Loucy (cell line): ENCODE results near the gene CUBN.

Experiments
- H2AFZ ChIP-seq: fragments of 200-600 bp; sonication (generic); 2 replicates; pipeline ENCODE4 v1.6.0; 2016; ENCODE audit warnings: antibody characterized with exemption, mild to moderate bottlenecking, low read length, moderate library complexity
- H3F3A ChIP-seq: fragments of 200-600 bp; 2 replicates; pipeline ENCODE4 v1.6.0; 2016; ENCODE audit warnings: antibody characterized with exemption, low read depth, mild to moderate bottlenecking
- H3K27me3 ChIP-seq: fragments of 200-600 bp; sonication (generic); 2 replicates; pipeline ENCODE4 v1.6.1; 2014; ENCODE audit warnings: low read length, mild to moderate bottlenecking; ENCODE audit not compliant: insufficient read depth, poor library complexity, severe bottlenecking
- H3K36me3 ChIP-seq: fragments of 200-600 bp; sonication (generic); 2 replicates; pipeline ENCODE4 v1.6.1; 2016; ENCODE audit warnings: low read length; ENCODE audit not compliant: insufficient read depth
- H3K4me1 ChIP-seq: fragments of 200-600 bp; sonication (generic); 2 replicates; pipeline ENCODE4 v1.5.1; 2014; ENCODE audit warnings: low read length, mild to moderate bottlenecking; ENCODE audit not compliant: insufficient read depth, poor library complexity, severe bottlenecking
- H3K4me2 ChIP-seq: fragments of 200-600 bp; sonication (generic); 2 replicates; pipeline ENCODE4 v1.6.0; 2014; ENCODE audit warnings: antibody characterized with exemption, low read length, low read depth, mild to moderate bottlenecking; ENCODE audit not compliant: poor library complexity, severe bottlenecking
- H3K4me3 ChIP-seq: fragments of 200-600 bp; sonication (generic); 2 replicates; pipeline ENCODE4 v1.5.1; 2014; ENCODE audit warnings: low read length, mild to moderate bottlenecking, mixed read lengths; ENCODE audit not compliant: poor library complexity, severe bottlenecking
- H3K79me2 ChIP-seq: fragments of 200-600 bp; sonication (generic); 2 replicates; pipeline ENCODE4 v1.6.1; 2014; ENCODE audit warnings: low read length; ENCODE audit not compliant: insufficient read depth
- H3K9ac ChIP-seq: fragments of 200-600 bp; sonication (generic); 2 replicates; pipeline ENCODE4 v1.6.0; 2014; ENCODE audit warnings: mild to moderate bottlenecking, low read depth, low read length, moderate library complexity; ENCODE audit not compliant: poor library complexity, severe bottlenecking
- H3K9me2 ChIP-seq: fragments of 200-600 bp; sonication (generic); replicated peaks from 2 replicates; pipeline ENCODE4 v1.6.1; 2016; ENCODE audit warnings: low read depth, low read length, mixed read lengths
- H3K9me3 ChIP-seq: fragments of 200-600 bp; sonication (generic); 2 replicates; pipeline ENCODE4 v1.6.1; 2014; ENCODE audit warnings: mild to moderate bottlenecking, antibody characterized with exemption, low read length, low read depth; ENCODE audit not compliant: insufficient read depth
- H4K20me1 ChIP-seq: fragments of 200-600 bp; sonication (generic); 2 replicates; pipeline ENCODE4 v1.6.0; 2014; ENCODE audit warnings: antibody characterized with exemption, low read length, mild to moderate bottlenecking; ENCODE audit not compliant: insufficient read depth, poor library complexity, severe bottlenecking
- EZH2phosphoT487 ChIP-seq: fragments of 200-600 bp; IDR thresholded peaks from 2 replicates; pipeline ENCODE4 v1.6.1; 2018; ENCODE audit warnings: antibody characterized with exemption, mild to moderate bottlenecking, moderate library complexity, borderline replicate concordance
- TF ChIP-seq, protein P1 (sequence below): fragments of 200-600 bp; sonication (generic); conservative IDR thresholded peaks from 2 replicates; pipeline ENCODE4 v1.5.1; 2014; ENCODE audit warnings: mild to moderate bottlenecking, antibody characterized with exemption, low read length

Gene CUBN

DNA sequence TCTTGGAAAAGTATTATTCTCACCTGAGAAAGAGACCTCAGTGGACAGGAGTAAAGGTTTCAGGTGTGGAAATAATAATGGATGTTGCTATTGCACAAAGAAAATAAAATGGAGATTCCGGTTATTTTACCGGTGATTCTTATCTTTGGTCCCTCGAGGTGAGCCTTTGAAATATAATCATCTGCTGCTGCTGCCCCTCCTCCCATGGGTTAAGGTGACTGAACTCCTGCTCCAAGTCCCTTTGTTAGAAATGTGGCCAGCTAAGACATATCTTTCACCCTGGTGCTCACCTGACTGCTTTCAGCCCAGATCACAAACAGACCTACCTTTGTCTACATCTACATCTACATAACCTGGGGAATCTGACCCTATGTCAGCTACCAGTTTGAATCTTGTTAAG is 5.7 kb downstream of the CUBN start:
- Histone ChIP-seq H4K20me1 (no peaks in the 10 kb centered on the region), H3K79me2 (no peaks in the 10 kb centered on the region), H3K4me1 (peaks cover 17% of the 10 kb centered on the region), H3K4me3 (no peak overlapping the region), H2AFZ (no peak overlapping the region), H3F3A (no peaks in the 10 kb centered on the region), H3K9me2 (no peaks in the 10 kb centered on the region), H3K9ac (no peak overlapping the region), H3K9me3 (no peaks in the 10 kb centered on the region), H3K4me2 (no peak overlapping the region), H3K27me3 (no peaks in the 10 kb centered on the region), H3K36me3 (no peaks in the 10 kb centered on the region)
- TF ChIP-seq EZH2phosphoT487: no peak

DNA sequence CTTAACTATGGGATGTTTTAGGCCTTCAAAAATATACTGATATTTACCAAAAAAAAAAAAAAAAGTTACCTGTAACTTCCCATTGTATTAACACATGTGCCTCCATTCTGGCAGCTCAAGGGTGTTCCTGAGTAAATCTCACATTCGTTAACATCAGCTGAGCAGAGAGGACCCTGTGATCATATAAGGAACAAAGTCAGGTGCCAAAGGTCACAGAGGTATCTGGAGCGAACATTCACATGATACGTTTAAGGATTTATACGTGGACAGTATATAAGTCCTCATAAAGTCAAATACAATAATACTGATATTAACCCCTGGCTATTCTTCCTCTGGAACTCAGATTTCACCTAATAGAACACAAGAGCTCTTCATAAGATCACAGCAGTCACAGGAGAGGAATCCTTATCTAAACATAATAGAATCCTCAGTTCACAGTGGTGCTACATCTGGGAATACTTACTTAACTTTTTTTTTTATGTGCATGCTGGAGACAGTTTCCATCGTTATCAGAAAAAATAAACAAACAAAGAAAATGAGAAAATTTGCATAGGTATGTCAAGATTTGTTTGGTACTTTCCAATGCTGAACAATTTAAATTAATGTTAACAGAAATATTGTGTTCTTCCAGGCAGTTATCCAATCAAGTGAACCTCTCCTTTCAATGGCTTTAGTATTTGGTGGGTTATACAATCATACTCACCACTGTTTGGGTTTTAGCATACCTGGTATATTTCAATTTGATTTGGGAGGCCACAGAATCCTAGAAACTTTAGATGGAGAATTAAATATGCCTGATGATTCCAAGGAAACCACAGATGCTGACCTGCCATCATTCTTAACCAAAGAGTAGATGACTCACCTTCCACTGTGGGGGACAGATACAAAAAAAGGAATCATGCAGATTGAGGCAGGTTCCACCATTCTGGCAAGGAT is 6.6 kb downstream of the CUBN start:
- Histone ChIP-seq H3K4me3 (no peak overlapping the region), H3K9ac (no peak overlapping the region), H3K36me3 (no peaks in the 10 kb centered on the region), H3K4me2 (no peak overlapping the region), H3F3A (no peaks in the 10 kb centered on the region), H2AFZ (no peak overlapping the region), H3K79me2 (no peaks in the 10 kb centered on the region), H3K9me3 (no peaks in the 10 kb centered on the region), H3K4me1 (peaks cover 17% of the 10 kb centered on the region), H4K20me1 (no peaks in the 10 kb centered on the region), H3K9me2 (no peaks in the 10 kb centered on the region), H3K27me3 (no peaks in the 10 kb centered on the region)
- TF ChIP-seq, protein P1, sequence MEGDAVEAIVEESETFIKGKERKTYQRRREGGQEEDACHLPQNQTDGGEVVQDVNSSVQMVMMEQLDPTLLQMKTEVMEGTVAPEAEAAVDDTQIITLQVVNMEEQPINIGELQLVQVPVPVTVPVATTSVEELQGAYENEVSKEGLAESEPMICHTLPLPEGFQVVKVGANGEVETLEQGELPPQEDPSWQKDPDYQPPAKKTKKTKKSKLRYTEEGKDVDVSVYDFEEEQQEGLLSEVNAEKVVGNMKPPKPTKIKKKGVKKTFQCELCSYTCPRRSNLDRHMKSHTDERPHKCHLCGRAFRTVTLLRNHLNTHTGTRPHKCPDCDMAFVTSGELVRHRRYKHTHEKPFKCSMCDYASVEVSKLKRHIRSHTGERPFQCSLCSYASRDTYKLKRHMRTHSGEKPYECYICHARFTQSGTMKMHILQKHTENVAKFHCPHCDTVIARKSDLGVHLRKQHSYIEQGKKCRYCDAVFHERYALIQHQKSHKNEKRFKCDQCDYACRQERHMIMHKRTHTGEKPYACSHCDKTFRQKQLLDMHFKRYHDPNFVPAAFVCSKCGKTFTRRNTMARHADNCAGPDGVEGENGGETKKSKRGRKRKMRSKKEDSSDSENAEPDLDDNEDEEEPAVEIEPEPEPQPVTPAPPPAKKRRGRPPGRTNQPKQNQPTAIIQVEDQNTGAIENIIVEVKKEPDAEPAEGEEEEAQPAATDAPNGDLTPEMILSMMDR: no peak
- TF ChIP-seq EZH2phosphoT487: no peak

DNA sequence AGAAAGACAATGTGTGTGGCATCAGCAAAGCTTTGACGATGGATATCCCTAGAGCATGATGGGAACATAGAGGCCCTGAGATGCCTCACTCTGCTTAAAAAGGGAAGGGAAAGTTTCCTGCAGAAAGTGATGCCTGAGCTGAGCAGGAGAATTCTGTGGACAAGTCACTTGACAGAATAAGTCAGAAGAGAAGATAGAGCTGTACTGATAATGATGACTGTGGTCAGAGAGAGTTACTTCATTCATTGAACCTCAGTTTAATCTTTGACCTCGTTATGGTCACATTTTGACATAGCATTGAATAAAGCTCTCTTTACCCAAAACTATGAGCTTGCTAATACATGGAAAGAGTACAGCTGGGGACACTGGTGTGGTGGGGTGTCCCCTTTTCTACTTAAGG is 7.6 kb downstream of the CUBN start:
- Histone ChIP-seq H3K4me1 (peaks cover 10% of the 10 kb centered on the region), H3K4me2 (no peak overlapping the region), H3K36me3 (no peaks in the 10 kb centered on the region), H3F3A (no peaks in the 10 kb centered on the region), H4K20me1 (no peaks in the 10 kb centered on the region), H3K9ac (no peak overlapping the region), H3K9me2 (no peaks in the 10 kb centered on the region), H3K9me3 (no peaks in the 10 kb centered on the region), H3K4me3 (no peak overlapping the region), H3K27me3 (no peaks in the 10 kb centered on the region), H2AFZ (no peak overlapping the region), H3K79me2 (no peaks in the 10 kb centered on the region)
- TF ChIP-seq, protein P1: no peak
- TF ChIP-seq EZH2phosphoT487: no peak

DNA sequence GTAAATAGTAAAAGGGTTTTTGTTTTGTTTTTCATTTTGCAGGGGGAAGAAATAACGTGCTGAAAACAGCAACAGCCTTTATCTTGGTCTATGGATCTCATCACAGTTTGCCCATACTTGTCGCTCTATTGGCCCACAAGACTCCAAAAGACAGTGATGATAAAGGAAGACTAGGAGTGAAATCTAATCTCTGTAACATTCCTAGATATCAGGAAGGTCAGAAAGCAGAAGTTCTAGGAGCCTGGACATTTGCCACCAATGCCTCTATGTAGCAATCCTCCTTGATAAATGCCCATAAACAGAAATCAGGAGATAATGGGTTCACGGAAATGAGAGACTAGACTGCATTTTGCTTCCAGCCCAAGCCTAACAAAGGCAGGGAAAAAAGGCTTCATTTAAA is 8.9 kb downstream of the CUBN start:
- no peaks in the 10 kb centered on the region for H3K79me2 ChIP-seq
- H3K27me3 ChIP-seq: no peaks in the 10 kb centered on the region
- H2AFZ ChIP-seq: no peak overlapping the region
- H3K36me3 ChIP-seq: no peaks in the 10 kb centered on the region
- no peaks in the 10 kb centered on the region for H3K9me3 ChIP-seq
- H3K9me2 ChIP-seq: no peaks in the 10 kb centered on the region
- no peak overlapping the region for H3K9ac ChIP-seq
- H3F3A ChIP-seq: no peaks in the 10 kb centered on the region
- no peaks in the 10 kb centered on the region for H4K20me1 ChIP-seq
- TF ChIP-seq, protein P1: no peak
- TF ChIP-seq EZH2phosphoT487: no peak
- H3K4me2 ChIP-seq: no peak overlapping the region
- H3K4me3 ChIP-seq: no peak overlapping the region
- H3K4me1 ChIP-seq: no peaks in the 10 kb centered on the region
